Ramos (cell line): ENCODE results near the gene CDCP2.

ENCODE experiments used
- in situ Hi-C: fragments of 300-500 bp; cut with MboI; formaldehyde crosslinking; loops from one replicate; pipeline ENCODE4 v1.14.3; 2022; ENCODE audit warnings: low sequenced_read_pairs; ENCODE audit not compliant: unreplicated experiment

The CDCP2 gene

DNA sequence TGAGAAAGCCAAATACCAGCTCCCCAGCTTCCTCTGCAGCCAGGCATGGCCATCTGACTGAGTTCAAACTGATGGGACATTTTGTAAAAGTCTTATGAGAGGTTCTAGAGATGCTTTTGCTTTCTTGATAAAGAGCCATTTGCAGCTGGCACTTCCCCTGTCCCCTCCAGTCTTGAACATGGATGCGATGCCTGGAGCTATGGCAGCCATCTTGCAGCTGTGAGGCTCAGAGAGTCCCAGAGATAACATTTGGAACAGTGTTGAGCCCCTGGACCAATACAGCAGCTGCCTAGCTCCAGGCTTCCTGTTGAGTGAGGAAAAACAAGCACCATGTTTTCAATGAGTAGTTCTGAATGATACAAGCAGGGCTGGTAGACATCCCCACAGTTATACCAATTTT lies 13.8 kb downstream of the CDCP2 start:
- in situ Hi-C loops = no loop called here

GRCh38 chr1:54137534-54138061 lies 15.2 kb downstream of the CDCP2 start:
- in situ Hi-C loops = no loop called here

- in situ Hi-C loops = no loop called here
These were observed 15.8 kb downstream of the CDCP2 start for GRCh38 chr1:54136963-54137533.

DNA sequence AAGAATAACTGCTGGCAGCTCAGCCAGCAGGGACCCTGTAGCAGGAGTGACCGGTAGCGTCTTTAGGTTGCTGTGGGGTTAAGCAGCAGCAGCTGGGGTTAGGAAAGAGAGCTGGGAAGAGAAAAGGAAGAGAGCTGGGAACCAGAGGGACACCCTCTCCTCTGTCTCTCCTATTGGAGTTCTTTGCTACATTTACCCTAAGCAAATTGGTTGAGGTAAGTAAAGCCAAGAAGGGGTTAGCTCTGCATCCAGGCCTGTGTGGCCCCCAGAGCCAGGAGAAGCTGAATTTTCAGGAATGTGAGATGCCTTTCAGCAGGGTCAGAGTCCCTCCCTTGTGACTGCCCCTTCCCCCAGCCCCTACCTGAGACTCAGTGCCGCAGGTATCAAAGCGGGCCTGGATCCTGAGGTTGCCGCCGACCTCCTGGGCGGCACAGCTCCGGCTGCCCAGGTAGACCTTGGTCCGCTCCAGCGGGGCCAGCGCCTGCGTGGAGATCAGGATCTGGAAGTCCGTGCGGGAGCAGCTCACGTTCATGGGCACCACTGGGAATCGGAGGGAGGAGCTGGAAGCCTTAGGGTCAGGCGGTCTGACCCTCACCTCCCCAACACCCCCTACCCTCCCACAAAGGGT lies 16.4 kb downstream of the CDCP2 start:
- in situ Hi-C loops = no loop called here

- in situ Hi-C loops = no loop called here
These were observed 17.2 kb downstream of the CDCP2 start for GRCh38 chr1:54135436-54136120.

DNA sequence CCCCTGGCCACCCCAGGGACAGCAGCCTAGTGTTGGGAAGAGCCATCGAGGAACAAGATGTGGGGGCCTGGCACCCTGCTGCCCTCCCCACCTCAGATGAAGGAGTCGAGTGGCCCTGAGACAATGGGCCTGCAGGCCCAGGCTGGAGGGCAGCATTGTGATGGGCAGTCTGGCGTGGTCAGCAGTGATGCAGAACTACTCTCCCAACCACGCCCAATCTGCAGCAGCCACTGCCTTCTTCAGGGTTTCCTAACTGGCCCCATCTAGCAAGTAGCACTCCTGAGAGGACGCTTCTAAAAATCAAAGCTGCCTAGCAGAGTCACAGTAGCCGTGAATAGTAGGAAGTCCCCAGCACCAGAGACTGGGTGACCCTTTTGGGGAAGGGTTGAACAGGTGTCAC lies 18.5 kb downstream of the CDCP2 start:
- in situ Hi-C loops = no loop called here

DNA sequence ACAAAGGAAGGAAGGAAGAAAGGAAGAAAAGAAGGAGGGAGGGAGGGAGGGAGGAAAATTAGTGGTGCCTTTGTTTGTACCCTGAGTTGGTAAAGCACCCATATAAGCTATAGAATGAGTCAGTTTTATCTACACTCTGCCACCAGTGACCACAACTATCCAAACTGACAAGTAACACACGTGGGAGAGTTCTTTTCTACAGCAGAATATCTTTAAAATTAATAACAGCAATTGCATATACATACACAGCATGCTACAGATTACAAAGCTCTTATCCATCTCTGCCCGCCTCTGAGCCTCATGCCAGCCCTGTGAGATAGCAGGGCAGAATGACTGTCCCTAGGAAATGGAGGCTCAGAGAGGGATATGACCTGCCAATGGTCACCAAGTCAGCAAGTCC lies 20.3 kb downstream of the CDCP2 start:
- in situ Hi-C loops = no loop called here

DNA sequence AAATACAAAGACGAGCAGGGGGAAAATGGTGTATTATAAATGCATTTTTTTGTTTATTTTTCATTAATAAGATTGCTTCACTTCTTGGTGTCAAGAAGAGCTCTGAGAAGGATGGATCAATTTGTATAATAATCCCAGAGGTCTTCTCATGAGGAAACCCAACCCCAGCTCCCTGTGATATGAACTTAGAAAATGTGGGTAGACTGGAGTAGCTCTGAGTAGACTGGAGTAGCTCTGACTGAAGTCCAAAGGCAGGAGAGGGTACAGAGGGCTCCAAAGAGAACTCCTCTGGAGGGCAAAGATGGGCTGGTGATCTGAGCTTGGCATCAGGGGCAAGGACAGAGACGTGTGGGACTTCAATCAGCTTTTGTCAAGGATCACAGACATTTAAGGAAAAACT lies 21.4 kb downstream of the CDCP2 start:
- in situ Hi-C loops = no loop called here

DNA sequence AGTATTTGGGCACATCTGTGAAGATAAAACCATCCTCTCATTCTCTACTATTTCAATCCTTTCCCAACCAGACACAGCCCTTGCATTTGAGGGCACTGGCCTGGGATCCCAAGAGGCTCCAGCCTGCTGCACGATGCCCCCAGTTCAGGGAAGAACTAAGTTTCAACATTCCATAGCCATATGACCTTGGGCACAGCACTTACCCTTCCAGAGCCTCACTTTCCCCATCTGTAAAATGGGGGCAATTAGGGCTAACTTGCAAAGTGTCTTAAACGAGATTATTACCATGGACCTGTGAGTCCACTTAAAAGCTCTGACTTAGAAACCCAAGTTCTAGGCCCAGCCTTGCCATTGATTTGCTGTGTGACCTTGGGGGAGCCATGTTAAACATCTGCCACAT lies 22.9 kb downstream of the CDCP2 start:
- in situ Hi-C loops = loop anchor here (10.0 kb wide), 1 partner anchor 355 kb away; no protein-coding TSS in a partner anchor

DNA sequence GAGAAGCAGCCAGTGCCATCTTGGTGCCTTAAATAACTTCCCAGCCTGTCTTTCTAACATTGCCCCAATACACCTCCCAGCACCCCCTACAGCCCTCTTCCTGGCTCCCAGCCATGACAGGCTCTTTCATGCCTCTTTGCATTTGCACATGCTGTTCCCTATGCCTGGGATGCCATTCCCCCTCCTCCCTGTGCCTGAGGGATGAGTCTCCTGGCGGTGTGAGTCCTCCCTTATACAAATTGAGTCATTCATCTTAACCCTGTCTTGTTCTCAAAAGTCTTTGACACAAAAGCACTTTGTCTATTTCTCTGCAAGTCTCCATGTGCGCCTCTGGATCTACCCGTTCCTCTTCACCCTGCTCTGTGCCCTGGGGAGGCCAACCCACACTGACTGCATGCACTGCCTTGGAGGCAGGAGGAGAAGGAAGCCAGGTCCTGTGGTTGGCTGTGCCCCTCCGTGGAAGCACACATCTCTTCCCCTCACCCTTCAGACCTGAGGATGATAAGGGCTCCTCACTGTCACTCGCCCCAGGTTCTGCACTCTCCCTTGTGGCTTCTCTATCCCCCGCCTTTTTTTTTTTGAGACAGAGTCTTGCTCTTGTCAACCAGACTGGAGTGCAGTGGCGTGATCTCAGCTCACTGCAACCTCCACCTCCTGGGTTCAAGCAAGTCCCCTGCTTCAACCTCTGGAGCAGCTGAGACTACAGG lies 25.1 kb downstream of the CDCP2 start:
- in situ Hi-C loops = loop anchor here (10.0 kb wide), 1 partner anchor 357 kb away; no protein-coding TSS in a partner anchor

- in situ Hi-C loops = loop anchor here (10.0 kb wide), 1 partner anchor 358 kb away; no protein-coding TSS in a partner anchor
These were observed 26.5 kb downstream of the CDCP2 start for GRCh38 chr1:54126271-54126815.

GRCh38 chr1:54125386-54126070 lies 27.3 kb downstream of the CDCP2 start:
- in situ Hi-C loops = loop anchor here (10.0 kb wide), 1 partner anchor 359 kb away; no protein-coding TSS in a partner anchor

DNA sequence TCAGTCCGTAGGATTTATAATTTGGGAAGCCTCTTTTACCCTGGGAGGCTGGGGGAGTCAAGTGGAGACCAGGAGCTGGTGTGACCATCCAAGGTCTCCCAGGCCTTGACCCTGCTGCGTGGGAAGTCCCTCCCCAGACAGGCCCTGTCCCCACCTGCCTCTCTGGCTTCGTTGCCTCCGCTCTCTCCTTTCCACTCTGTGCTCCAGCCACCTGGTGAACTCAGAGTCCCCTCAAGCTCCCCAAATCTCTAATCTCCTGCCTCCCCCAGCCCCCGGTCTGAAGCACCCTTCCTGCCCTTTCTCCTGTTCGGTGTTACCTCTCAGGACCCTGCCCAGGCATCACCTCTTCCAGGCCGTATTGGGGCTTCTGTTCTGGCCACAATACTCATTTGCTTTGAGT lies 27.9 kb downstream of the CDCP2 start:
- in situ Hi-C loops = loop anchor here (10.0 kb wide), 1 partner anchor 360 kb away; no protein-coding TSS in a partner anchor

- in situ Hi-C loops = loop anchor here (10.0 kb wide), 1 partner anchor 360 kb away; no protein-coding TSS in a partner anchor
These were observed 28.3 kb downstream of the CDCP2 start for GRCh38 chr1:54124472-54124871.

- in situ Hi-C loops = loop anchor here (10.0 kb wide), 1 partner anchor 362 kb away; no protein-coding TSS in a partner anchor
These were observed 29.8 kb downstream of the CDCP2 start for GRCh38 chr1:54122992-54123391.

- in situ Hi-C loops = loop anchor here (10.0 kb wide), 1 partner anchor 363 kb away; no protein-coding TSS in a partner anchor
These were observed 30.6 kb downstream of the CDCP2 start for GRCh38 chr1:54122135-54122751.

GRCh38 chr1:54121482-54122134 lies 31.2 kb downstream of the CDCP2 start:
- in situ Hi-C loops = loop anchor here (10.0 kb wide), 1 partner anchor 363 kb away; no protein-coding TSS in a partner anchor

DNA sequence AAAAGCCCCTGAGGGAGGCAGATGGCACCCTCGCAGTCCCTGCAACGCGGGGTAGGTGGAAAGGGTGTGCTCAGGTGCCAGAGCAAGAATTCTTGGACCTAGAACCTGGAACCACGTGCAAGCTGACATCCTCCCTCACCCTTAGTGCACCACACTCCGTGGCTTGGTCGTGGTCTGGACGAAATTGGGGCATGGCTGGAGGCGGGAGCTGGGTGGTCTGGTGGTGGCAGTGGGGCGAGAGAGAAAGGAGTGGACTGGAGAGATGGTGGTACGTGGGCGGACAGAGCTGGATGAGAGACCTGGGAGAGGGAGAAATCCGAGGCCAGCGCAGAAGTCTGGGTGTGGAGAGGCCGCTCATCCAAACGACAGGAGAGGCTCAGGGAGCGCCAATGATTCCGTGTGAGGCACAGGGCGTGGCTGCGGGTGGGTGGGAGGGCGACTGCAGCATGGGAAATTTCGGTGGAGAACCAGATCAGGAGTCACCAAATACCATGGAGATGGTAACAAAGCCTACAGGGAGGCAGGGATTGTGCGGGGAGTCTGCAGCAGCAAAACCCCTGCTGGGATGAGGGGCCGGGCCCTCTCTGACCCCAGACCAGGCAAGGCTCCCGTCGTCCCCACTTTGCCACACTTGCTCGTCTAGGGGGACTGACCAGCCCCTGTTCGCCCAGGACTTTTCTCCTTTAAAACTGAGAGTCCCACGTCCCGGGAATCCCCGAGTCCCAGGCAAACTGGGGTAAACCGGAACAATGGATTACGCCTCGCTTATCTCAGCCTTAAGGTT lies 31.9 kb downstream of the CDCP2 start:
- in situ Hi-C loops = loop anchor here (10.0 kb wide), 1 partner anchor 364 kb away; no protein-coding TSS in a partner anchor
